PC-3 (cell line): Measurements from ENCODE around the gene C16orf87.

Experiments used
- EZH2 ChIP-seq: fragments of 300-600 bp; sonication (generic); IDR thresholded peaks from one replicate; pipeline ENCODE4 v1.6.1; 2017; ENCODE audit warnings: antibody characterized with exemption, mild to moderate bottlenecking, low read length; ENCODE audit not compliant: unreplicated experiment
- EZH2phosphoT487 ChIP-seq: fragments of 300-600 bp; sonication (generic); IDR thresholded peaks from 2 replicates; pipeline ENCODE4 v1.6.1; 2018; ENCODE audit warnings: mild to moderate bottlenecking, antibody characterized with exemption, low read length, borderline replicate concordance
- TF ChIP-seq, protein P1 (sequence below): fragments of 300-600 bp; sonication (generic); conservative IDR thresholded peaks from 2 replicates; pipeline ENCODE4 v1.5.1; 2017; ENCODE audit warnings: antibody characterized with exemption, low read depth, mild to moderate bottlenecking, low read length

DNA sequence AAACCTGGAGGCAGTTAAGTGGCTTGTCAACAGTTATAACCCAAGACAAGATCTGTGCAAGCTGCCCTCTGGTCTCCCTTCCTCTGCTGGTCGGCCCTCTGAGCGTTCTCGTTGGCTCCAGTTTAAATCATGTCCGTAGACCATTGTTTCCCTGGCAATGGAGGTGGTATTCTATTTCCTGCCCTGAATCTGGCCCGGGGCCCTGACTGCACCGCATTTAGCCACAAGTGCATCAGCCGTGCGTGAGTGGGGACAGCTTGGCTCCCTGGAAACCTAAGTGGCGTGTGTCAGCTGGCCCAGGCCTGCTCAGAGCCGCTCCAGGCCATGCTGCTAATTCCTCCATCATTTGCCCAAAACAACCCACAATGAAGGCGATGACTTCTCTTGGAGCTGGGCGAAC lies 67.8 kb downstream of the C16orf87 start:
- TF ChIP-seq, protein P1, sequence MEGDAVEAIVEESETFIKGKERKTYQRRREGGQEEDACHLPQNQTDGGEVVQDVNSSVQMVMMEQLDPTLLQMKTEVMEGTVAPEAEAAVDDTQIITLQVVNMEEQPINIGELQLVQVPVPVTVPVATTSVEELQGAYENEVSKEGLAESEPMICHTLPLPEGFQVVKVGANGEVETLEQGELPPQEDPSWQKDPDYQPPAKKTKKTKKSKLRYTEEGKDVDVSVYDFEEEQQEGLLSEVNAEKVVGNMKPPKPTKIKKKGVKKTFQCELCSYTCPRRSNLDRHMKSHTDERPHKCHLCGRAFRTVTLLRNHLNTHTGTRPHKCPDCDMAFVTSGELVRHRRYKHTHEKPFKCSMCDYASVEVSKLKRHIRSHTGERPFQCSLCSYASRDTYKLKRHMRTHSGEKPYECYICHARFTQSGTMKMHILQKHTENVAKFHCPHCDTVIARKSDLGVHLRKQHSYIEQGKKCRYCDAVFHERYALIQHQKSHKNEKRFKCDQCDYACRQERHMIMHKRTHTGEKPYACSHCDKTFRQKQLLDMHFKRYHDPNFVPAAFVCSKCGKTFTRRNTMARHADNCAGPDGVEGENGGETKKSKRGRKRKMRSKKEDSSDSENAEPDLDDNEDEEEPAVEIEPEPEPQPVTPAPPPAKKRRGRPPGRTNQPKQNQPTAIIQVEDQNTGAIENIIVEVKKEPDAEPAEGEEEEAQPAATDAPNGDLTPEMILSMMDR: no peak
- TF ChIP-seq EZH2phosphoT487: no peak
- TF ChIP-seq EZH2: no peak
